A549 (cell line): ENCODE data around the gene PLEKHH1. TPM values are rescaled to one million over a fixed set of nuclear protein-coding genes. Genes with fewer than 3 reads are reported as not detected.

ENCODE experiments used
- ATAC-seq, 2 experiments: fragments of 200-7000 bp in 1 of 2; fragments of >200 bp in 1 of 2; cut with Nextera tagmentation in 1 of 2; cut with Tn5 transposase in 1 of 2; 3 replicates each; pipeline versions ENCODE4 v1.8.0 to v1.9.1; 2018 to 2020; ENCODE audit warnings: mild to moderate bottlenecking in 1 of 2, moderate library complexity in 1 of 2
- CTCF ChIA-PET: fragments of 300-600 bp; sonication (Branson Sonifier 250); formaldehyde crosslinking; extraction: SDS; loops from one replicate; lab custom pipeline; 2021; ENCODE audit warnings: antibody characterized with exemption, inconsistent platforms; lab: Yijun Ruan, JAX
- POLR2A ChIA-PET: fragments of 350-600 bp; formaldehyde crosslinking; extraction: SDS; loops from one replicate; lab custom pipeline; 2021; ENCODE audit warnings: antibody characterized with exemption, inconsistent platforms; lab: Yijun Ruan, JAX
- DNase-seq, 2 experiments: peaks; one replicate each; pipeline versions ENCODE4 v3.0.0 to v3.0.0-alpha.2; 2011 to 2016; ENCODE audit warnings: low read depth in 1 of 2, low spot score in 1 of 2
- FAIRE-seq: peaks from 2 replicates; lab custom pipeline; 2011; peaks lifted over from hg19 to GRCh38; lab: Jason Lieb, UNC
- H3K27ac ChIP-seq, 2 experiments: fragments of >200 bp; sonication (Bioruptor Twin); formaldehyde crosslinking; 3 replicates each; pipeline ENCODE4 v1.5.1; 2016 to 2017
- H3K4me1 ChIP-seq: fragments of >200 bp; sonication (Bioruptor Twin); formaldehyde crosslinking; 3 replicates; pipeline ENCODE4 v1.6.1; 2016
- H3K4me2 ChIP-seq: fragments of >200 bp; sonication (Bioruptor Twin); formaldehyde crosslinking; 3 replicates; pipeline ENCODE4 v1.6.1; 2016
- H3K4me3 ChIP-seq: fragments of >200 bp; sonication (Bioruptor Twin); formaldehyde crosslinking; 3 replicates; pipeline ENCODE4 v1.5.1; 2016
- H3K9me3 ChIP-seq: fragments of >200 bp; sonication (Bioruptor Twin); formaldehyde crosslinking; 3 replicates; pipeline ENCODE4 v1.6.1; 2016
- CBX8 ChIP-seq: fragments of 200-600 bp; sonication (generic); IDR thresholded peaks from 2 replicates; pipeline ENCODE4 v1.6.1; 2016
- CHD2 ChIP-seq: fragments of 150-350 bp; IDR thresholded peaks from 2 replicates; pipeline ENCODE4 v1.6.1; 2014; ENCODE audit warnings: low read length; ENCODE audit not compliant: partially characterized antibody
- E2F6 ChIP-seq: IDR thresholded peaks from 2 replicates; pipeline ENCODE4 v1.6.1; 2012; ENCODE audit warnings: low read depth, borderline replicate concordance
- EHF ChIP-seq: fragments of 250-450 bp; sonication (Bioruptor Pico); IDR thresholded peaks from 2 replicates; pipeline ENCODE4 v1.5.0; 2020; ENCODE audit warnings: mild to moderate bottlenecking
- EP300 ChIP-seq, 2 experiments: fragments of >200 bp; sonication (Bioruptor Twin); formaldehyde crosslinking; IDR thresholded peaks; 2 replicates in 1 of 2; 3 replicates in 1 of 2; pipeline ENCODE4 v1.6.1; 2016 to 2017
- FOSB ChIP-seq: fragments of 250-450 bp; sonication (Bioruptor Pico); IDR thresholded peaks from 2 replicates; pipeline ENCODE4 v1.5.0; 2020; ENCODE audit warnings: mild to moderate bottlenecking, moderate library complexity
- FOXS1 ChIP-seq: fragments of 250-450 bp; sonication (Bioruptor Pico); IDR thresholded peaks from 2 replicates; pipeline ENCODE4 v1.5.0; 2020; ENCODE audit warnings: mild to moderate bottlenecking, moderate library complexity
- GATA3 ChIP-seq: IDR thresholded peaks from 2 replicates; pipeline ENCODE4 v1.6.1; 2012; ENCODE audit warnings: borderline replicate concordance
- HEYL ChIP-seq: fragments of 250-450 bp; sonication (Bioruptor Pico); IDR thresholded peaks from 2 replicates; pipeline ENCODE4 v1.8.0; 2021; ENCODE audit warnings: mild to moderate bottlenecking, moderate library complexity
- MAZ ChIP-seq: fragments of 150-350 bp; IDR thresholded peaks from 2 replicates; pipeline ENCODE4 v1.6.1; 2014; ENCODE audit warnings: antibody characterized with exemption, low read depth, low read length, borderline replicate concordance
- POLR2A ChIP-seq: IDR thresholded peaks from 2 replicates; pipeline ENCODE4 v1.6.1; 2012; ENCODE audit warnings: mild to moderate bottlenecking, low read length
- POLR2AphosphoS2 ChIP-seq: conservative IDR thresholded peaks from 2 replicates; pipeline ENCODE4 v1.6.1; 2012; ENCODE audit warnings: low read length, improper control_type of control experiment, inconsistent platforms
- RCOR1 ChIP-seq: fragments of 150-350 bp; IDR thresholded peaks from 2 replicates; pipeline ENCODE4 v1.6.1; 2014; ENCODE audit warnings: antibody characterized with exemption, low read length, low read depth
- RFX5 ChIP-seq: fragments of 450-650 bp; IDR thresholded peaks from 2 replicates; pipeline ENCODE4 v1.7.1; 2014; ENCODE audit warnings: antibody characterized with exemption, mild to moderate bottlenecking, moderate library complexity
- RNF2 ChIP-seq: fragments of 200-600 bp; sonication (generic); IDR thresholded peaks from 2 replicates; pipeline ENCODE4 v1.6.1; 2016; ENCODE audit warnings: low read depth, mild to moderate bottlenecking, antibody characterized with exemption, moderate library complexity, borderline replicate concordance
- TFCP2L1 ChIP-seq: fragments of 250-450 bp; sonication (Bioruptor Pico); IDR thresholded peaks from 2 replicates; pipeline ENCODE4 v1.5.0; 2021; ENCODE audit warnings: mild to moderate bottlenecking
- ZC3H11A ChIP-seq: fragments of 450-650 bp; IDR thresholded peaks from 2 replicates; pipeline ENCODE4 v1.6.1; 2014; ENCODE audit warnings: antibody characterized with exemption, mild to moderate bottlenecking
- ZFP36 ChIP-seq: fragments of 450-650 bp; IDR thresholded peaks from 2 replicates; pipeline ENCODE4 v1.6.1; 2014; ENCODE audit warnings: borderline replicate concordance; ENCODE audit not compliant: partially characterized antibody
- ZNF302 ChIP-seq: fragments of 250-450 bp; sonication (Bioruptor Pico); IDR thresholded peaks from 2 replicates; pipeline ENCODE4 v1.9.0; 2021; ENCODE audit warnings: inconsistent platforms, mild to moderate bottlenecking, moderate library complexity
- WGBS: methylation state at CpG from one replicate; pipeline ENCODE4 v1.1.6; 2017; ENCODE audit errors: missing lambda C conversion rate; 5-methylcytosine and 5-hydroxymethylcytosine counted together
- polyA plus RNA-seq, 4 experiments: library from polyadenylated mRNA; depleted of rRNA in 3 of 4; stranded (reverse); fragments of >200 nt; fragmentation: RNase III in 1 of 4; extraction: RNeasy Plus Mini Kit Qiagen cat#74134 plus additional on column Dnase treatment in 1 of 4; gene quantifications; 2 replicates in 3 of 4; 3 replicates in 1 of 4; pipeline ENCODE4 v1.2.3, GENCODE V29; 2011 to 2017
- TF ChIP-seq, protein P1 (sequence below): fragments of >200 bp; sonication (Bioruptor Twin); formaldehyde crosslinking; IDR thresholded peaks from 3 replicates; pipeline ENCODE4 v1.5.1; 2016
- TF ChIP-seq, protein P2 (sequence below): fragments of 200-600 bp; sonication (generic); IDR thresholded peaks from 2 replicates; pipeline ENCODE4 v1.6.1; 2016; ENCODE audit warnings: antibody characterized with exemption, mild to moderate bottlenecking, moderate library complexity

PLEKHH1 gene
- polyA plus RNA-seq, 2 of the 4 experiments (the other 2 are of a cell fraction) = 3.5 to 5.1 TPM

GRCh38 chr14:67574806-67575205, 41.7 kb downstream of the PLEKHH1 start (continued):
- TF ChIP-seq ZFP36 (no peak), MAZ (no peak), POLR2AphosphoS2 (no peak)

DNA sequence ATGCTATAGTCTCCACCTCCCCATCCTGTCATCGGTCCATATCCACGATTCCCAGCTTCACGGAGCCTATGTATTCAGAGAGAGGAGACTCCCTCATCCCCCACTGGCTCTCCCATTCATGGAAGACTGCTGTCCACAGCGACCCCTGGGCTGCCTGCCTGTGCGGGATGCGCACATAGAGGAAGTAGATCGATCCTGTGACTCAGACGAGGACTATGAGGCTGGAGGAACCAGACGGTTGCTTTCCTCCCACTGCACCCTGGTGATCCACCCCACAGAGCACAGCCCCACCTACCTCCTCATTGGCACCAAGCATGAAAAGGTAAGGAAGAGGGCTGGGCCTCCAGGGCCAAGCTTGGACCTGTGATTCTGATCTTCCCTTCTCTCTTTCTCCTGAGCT, 42.6 kb downstream of the PLEKHH1 start:
- no peak overlapping the region for H3K4me3 ChIP-seq
- H3K4me1 ChIP-seq = no peaks in the 10 kb centered on the region
- TF ChIP-seq ZC3H11A (no peak), HEYL (CRISPR knock-in tag) (no peak), RNF2 (no peak), E2F6 (no peak), FOSB (no peak), TFCP2L1 (CRISPR knock-in tag) (no peak), CHD2 (no peak), EP300 (IDR thresholded peaks at IDR 0.05) (no peak), RFX5 (no peak), EHF (CRISPR knock-in tag) (no peak), FOXS1 (no peak), RCOR1 (no peak), CBX8 (no peak)
- TF ChIP-seq, protein P1, sequence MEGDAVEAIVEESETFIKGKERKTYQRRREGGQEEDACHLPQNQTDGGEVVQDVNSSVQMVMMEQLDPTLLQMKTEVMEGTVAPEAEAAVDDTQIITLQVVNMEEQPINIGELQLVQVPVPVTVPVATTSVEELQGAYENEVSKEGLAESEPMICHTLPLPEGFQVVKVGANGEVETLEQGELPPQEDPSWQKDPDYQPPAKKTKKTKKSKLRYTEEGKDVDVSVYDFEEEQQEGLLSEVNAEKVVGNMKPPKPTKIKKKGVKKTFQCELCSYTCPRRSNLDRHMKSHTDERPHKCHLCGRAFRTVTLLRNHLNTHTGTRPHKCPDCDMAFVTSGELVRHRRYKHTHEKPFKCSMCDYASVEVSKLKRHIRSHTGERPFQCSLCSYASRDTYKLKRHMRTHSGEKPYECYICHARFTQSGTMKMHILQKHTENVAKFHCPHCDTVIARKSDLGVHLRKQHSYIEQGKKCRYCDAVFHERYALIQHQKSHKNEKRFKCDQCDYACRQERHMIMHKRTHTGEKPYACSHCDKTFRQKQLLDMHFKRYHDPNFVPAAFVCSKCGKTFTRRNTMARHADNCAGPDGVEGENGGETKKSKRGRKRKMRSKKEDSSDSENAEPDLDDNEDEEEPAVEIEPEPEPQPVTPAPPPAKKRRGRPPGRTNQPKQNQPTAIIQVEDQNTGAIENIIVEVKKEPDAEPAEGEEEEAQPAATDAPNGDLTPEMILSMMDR = no peak
- TF ChIP-seq, protein P2, sequence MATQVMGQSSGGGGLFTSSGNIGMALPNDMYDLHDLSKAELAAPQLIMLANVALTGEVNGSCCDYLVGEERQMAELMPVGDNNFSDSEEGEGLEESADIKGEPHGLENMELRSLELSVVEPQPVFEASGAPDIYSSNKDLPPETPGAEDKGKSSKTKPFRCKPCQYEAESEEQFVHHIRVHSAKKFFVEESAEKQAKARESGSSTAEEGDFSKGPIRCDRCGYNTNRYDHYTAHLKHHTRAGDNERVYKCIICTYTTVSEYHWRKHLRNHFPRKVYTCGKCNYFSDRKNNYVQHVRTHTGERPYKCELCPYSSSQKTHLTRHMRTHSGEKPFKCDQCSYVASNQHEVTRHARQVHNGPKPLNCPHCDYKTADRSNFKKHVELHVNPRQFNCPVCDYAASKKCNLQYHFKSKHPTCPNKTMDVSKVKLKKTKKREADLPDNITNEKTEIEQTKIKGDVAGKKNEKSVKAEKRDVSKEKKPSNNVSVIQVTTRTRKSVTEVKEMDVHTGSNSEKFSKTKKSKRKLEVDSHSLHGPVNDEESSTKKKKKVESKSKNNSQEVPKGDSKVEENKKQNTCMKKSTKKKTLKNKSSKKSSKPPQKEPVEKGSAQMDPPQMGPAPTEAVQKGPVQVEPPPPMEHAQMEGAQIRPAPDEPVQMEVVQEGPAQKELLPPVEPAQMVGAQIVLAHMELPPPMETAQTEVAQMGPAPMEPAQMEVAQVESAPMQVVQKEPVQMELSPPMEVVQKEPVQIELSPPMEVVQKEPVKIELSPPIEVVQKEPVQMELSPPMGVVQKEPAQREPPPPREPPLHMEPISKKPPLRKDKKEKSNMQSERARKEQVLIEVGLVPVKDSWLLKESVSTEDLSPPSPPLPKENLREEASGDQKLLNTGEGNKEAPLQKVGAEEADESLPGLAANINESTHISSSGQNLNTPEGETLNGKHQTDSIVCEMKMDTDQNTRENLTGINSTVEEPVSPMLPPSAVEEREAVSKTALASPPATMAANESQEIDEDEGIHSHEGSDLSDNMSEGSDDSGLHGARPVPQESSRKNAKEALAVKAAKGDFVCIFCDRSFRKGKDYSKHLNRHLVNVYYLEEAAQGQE = no peak
- TF ChIP-seq, all 56 proteins: peak for 0
- DNase-seq (no peak), ATAC-seq (no peak), FAIRE-seq (no peak)
- 83% methylated on average over 9 of the region's 9 CpGs for WGBS
- POLR2A ChIA-PET = no interaction called here
- H3K4me2 ChIP-seq = no peak overlapping the region
- H3K9me3 ChIP-seq = no peaks in the 10 kb centered on the region
- H3K27ac ChIP-seq = no peak overlapping the region
- CTCF ChIA-PET = interaction anchor here (0.8 to 31.9 kb wide), 11 partner anchors 9 to 152 kb away, joined by 3 to 517 read pairs (median 4); partner anchors contain the start of genes RDH12 and VTI1B

- ATAC-seq (no peak), DNase-seq (no peak), FAIRE-seq (no peak)
- Histone ChIP-seq H3K4me1 (no peaks in the 10 kb centered on the region), H3K4me3 (no peak overlapping the region), H3K27ac (no peak overlapping the region), H3K4me2 (no peak overlapping the region), H3K9me3 (no peaks in the 10 kb centered on the region)
- WGBS = 92% methylated on average over 7 of the region's 7 CpGs
- ChIA-PET POLR2A (no interaction called here), CTCF (interaction anchor here (0.7 to 31.9 kb wide), 14 partner anchors 8 to 153 kb away, joined by 3 to 517 read pairs (median 4); partner anchors contain the start of genes PIGH, RDH12 and VTI1B)
- no peak for TF ChIP-seq EP300 (IDR thresholded peaks at IDR 0.05)
- no peak for TF ChIP-seq ZNF302 (CRISPR knock-in tag)
- no peak for TF ChIP-seq POLR2A
- TF ChIP-seq GATA3 = no peak
- TF ChIP-seq MAZ = no peak
- no peak for TF ChIP-seq ZFP36
Measured at GRCh38 chr14:67576216-67576955, 43.3 kb downstream of the PLEKHH1 start.
